OCI-LY3 (cell line): ENCODE data around the gene LUC7L3.

Source experiments
- EZH2phosphoT487 ChIP-seq: fragments of 200-600 bp; shearing (Covaris generic); IDR thresholded peaks from 2 replicates; pipeline ENCODE4 v1.6.1; 2018; ENCODE audit warnings: antibody characterized with exemption, mixed run types, low read depth
- TF ChIP-seq, protein P1 (sequence below): fragments of 200-600, 300-600 bp; sonication (generic); IDR thresholded peaks from 2 replicates; pipeline ENCODE4 v1.5.1; 2014; ENCODE audit warnings: antibody characterized with exemption, low read length, low read depth

DNA sequence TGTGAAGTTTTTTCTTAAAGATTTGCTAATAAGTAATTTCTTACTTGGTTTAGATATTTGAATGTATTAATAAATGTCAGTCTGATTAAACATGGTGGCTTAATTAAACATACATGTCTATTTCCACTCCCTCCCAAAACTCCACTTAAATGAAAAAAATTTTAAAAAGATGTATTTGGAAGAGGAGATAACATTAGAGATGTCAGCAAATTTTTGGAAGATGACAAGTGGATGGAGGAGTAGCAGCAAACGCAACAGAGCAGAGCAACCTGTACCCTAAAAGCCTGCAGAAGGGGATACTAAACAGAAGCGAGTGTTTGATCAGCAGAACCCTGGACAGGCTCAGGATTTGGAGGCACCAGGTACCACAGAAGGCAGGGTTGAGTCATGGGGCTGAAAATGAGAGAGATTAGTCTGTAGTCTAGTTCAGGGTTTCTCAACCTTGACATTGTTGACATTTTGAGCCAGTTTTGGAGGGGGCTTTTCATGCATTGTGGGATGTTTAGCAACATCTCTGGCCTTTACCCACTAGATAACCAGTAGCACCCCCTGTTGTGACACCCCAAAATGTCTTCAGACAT lies 17.8 kb downstream of the LUC7L3 start:
- TF ChIP-seq, protein P1, sequence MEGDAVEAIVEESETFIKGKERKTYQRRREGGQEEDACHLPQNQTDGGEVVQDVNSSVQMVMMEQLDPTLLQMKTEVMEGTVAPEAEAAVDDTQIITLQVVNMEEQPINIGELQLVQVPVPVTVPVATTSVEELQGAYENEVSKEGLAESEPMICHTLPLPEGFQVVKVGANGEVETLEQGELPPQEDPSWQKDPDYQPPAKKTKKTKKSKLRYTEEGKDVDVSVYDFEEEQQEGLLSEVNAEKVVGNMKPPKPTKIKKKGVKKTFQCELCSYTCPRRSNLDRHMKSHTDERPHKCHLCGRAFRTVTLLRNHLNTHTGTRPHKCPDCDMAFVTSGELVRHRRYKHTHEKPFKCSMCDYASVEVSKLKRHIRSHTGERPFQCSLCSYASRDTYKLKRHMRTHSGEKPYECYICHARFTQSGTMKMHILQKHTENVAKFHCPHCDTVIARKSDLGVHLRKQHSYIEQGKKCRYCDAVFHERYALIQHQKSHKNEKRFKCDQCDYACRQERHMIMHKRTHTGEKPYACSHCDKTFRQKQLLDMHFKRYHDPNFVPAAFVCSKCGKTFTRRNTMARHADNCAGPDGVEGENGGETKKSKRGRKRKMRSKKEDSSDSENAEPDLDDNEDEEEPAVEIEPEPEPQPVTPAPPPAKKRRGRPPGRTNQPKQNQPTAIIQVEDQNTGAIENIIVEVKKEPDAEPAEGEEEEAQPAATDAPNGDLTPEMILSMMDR = no peak
- no peak for TF ChIP-seq EZH2phosphoT487
